Adipose tissue (tissue), 3 donors: ENCODE results near the gene DLGAP1. TPM values are rescaled to one million over a fixed set of nuclear protein-coding genes. Genes with fewer than 3 reads are reported as not detected.
"Not testable (repeated sequence)": the region's sequence is repeated elsewhere in the genome, so short reads cannot be mapped to it uniquely, and the experiment has no call there.

Source experiments
- H3K27ac ChIP-seq: one replicate; pipeline ENCODE4 v1.5.1; 2013; ENCODE audit warnings: low read depth, low read length
- WGBS, 3 donors: extraction: QIAGEN DNeasy Blood & Tissue Kit; methylation state at CpG; one replicate each; pipeline ENCODE4 v1.1.7; 2013; 5-methylcytosine and 5-hydroxymethylcytosine counted together
- polyA plus RNA-seq, 3 donors: library from polyadenylated mRNA; stranded (reverse); fragments of 200-250 nt; gene quantifications; one replicate each; pipeline ENCODE4 v1.2.3, GENCODE V29; 2013
- donor health status: healthy with polysubstance abuse.
- donor health status: Bipolar disorder and iron deficiency.
- donor health status: healthy.

The DLGAP1 gene
- polyA plus RNA-seq, 3 donors: 0.06 to 0.22 (median 0.09) TPM

DNA sequence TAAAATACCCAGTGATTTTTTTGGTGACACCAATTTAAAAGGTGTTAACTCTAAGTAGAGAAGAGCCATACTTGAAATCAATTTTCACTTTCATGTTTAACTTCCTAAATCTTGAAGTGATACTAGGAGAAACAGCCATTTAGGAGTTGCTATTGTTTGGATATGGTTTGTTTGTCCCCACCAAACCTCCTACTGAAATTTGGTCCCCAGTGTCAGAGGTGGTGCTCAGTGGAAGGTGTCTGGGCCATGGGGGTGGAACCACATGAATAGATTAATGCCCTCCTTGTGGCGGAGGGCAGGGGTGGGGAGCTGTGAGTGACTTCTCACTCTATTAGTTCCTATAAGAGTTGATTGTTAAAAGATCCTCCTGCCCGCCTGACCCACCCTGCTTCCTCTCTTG, 377.9 kb downstream of the DLGAP1 start:
- 44 to 84% (median 46%) methylated on average over 2 of the region's 2 CpGs for WGBS, 3 donors
- no peak overlapping the region for H3K27ac ChIP-seq

DNA sequence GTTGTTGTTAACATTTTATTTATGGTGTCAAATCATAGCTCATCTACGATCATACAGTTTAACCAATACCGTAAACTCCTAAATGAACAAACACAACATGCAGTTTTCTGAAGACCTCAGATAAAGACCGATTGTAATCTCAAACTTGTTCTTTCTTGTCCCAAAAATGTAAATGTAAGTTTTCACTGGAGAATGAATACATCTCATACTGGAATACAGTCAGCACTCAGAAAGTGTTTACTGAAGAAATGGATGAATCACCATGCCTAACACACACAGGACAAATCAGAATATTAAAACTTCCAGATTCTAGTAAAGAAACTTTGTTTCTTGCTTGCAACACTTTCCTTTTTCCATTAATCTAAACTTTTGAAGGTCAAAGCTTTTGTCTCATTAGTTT, 380.5 kb downstream of the DLGAP1 start:
- H3K27ac ChIP-seq: no peak overlapping the region
- 59 to 88% (median 87%) methylated on average over 3 of the region's 3 CpGs for WGBS, 3 donors

DNA sequence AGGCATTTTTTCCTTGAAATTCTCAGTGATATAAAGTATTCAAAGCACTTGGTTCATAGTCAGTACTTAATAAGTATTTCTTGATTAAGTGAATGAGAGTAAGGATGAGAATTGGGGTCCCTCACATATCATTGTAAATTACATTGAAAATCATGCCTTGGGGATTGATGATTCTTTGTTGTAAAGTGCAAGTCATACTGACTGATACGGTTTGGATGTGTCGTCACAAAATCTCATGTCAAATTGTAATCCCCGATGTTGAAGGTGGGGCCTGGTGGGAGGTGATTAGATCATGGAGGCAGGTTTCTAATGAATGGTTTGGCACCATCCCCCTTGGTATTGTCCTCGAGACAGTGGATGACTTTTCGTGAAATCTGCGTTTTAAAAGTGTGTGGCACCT, 385.9 kb downstream of the DLGAP1 start:
- 72 to 74% (median 72%) methylated on average over 6 of the region's 6 CpGs for WGBS, 3 donors
- H3K27ac ChIP-seq: no peak overlapping the region

DNA sequence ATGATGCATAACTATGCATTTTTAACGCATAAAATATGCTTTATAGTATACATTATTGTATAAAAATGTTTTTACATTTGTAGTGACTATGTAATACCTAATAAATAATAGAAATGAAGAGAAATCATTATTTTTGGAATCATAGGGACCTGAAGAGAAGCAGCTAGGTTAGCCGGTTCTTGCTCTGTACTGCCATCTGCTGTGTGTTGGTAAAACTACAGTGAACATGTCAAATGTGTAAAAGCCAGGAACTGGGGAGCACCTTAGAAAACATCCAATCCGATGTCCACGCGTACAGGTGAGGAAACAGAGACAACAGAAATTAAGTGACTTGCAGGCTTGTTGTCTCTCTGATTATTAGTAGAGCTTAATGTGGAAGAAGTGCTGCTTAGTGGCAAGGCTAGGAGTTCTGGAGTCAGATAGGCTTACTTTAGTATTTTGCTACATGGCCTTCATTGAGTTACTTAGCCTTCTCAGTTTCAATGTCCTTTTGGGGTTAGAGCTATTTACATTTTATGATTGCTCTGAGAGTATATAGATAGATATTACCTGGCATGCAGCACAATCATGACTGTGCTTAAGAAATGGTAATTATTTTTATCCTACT, 386.5 kb downstream of the DLGAP1 start:
- H3K27ac ChIP-seq: no peak overlapping the region
- WGBS, 3 donors: 13 to 15% (median 15%) methylated on average over 5 of the region's 5 CpGs

DNA sequence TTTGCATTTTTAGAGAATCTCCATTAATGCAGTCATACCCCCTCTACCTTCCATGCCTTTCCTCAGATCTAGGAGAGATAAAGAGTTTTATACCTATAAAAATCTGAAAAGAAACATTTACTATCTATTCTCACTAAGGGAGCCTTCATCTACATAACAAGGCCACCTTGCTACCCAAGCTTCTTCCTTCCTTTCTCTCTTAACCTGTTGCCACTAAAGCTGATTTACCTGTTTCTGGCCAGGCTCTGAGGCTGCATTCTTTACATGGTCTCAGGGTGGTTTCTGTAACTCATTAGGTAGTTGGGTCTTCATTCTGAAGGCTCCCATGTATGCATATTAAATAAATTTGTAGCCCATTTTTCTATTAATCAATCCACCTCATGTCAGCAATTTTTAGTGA, 391.6 kb downstream of the DLGAP1 start:
- H3K27ac ChIP-seq: no peak overlapping the region

DNA sequence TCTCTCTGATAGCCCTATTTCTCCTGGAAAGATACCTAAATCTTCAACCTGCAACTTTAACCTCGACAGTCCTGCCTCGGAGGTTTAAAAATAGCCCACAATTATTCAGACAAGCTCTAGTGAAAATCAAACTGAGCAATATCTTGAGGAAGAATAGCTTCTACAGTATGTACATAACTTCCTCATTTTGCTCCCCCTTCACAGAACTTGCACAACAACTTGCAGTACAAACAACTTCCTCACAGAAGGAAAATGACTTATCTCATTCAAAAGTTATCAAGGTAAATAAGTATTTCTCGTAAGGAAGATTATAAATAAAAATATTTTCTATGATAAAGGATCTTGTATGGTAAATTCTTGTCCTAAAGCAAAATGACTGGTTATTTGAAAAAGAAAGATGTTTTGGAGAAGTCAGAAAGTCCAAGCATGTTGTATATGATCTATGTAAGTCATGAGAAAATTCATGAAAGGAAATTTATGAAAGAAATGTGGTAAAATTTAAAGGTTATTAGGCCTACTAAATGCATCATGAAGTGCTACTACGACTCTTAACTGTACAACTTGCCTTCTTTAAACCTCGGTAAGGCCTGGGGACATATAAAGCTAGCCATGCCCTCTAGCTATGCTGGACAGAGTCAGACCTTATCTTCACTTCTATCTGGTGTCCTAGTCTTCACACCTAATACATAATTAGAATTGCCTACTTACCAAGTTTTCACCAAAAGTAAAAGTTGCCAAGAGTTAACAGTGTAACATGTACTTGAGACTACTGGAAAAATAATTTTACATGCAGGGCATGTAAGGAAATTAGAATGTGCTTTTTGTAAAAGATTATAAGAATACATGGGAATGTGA, 394.5 kb downstream of the DLGAP1 start:
- 60 to 65% (median 61%) methylated on average over 5 of the region's 5 CpGs for WGBS, 3 donors
- no peak overlapping the region for H3K27ac ChIP-seq

DNA sequence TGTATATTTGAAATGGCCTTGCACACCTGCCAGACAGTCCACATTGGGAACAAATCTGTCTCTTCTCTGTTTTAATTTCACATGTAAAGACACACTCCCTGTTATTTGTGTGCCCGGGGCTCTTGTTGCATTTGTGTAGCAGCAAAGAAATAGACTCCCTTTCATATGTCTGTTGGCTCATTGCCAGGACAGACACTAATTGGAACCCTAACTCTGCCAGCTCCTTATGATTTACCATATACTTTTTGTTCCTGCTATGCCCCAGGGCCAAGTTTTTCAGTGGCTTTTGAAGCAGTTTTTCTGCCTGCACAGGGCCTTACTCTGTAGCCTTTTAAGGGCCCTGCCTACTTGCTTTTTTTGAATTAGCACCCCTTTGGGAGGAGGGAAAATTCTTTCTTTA, 396.9 kb downstream of the DLGAP1 start:
- no peak overlapping the region for H3K27ac ChIP-seq
- 74 to 76% (median 74%) methylated on average over 1 of the region's 1 CpG for WGBS, 3 donors

DNA sequence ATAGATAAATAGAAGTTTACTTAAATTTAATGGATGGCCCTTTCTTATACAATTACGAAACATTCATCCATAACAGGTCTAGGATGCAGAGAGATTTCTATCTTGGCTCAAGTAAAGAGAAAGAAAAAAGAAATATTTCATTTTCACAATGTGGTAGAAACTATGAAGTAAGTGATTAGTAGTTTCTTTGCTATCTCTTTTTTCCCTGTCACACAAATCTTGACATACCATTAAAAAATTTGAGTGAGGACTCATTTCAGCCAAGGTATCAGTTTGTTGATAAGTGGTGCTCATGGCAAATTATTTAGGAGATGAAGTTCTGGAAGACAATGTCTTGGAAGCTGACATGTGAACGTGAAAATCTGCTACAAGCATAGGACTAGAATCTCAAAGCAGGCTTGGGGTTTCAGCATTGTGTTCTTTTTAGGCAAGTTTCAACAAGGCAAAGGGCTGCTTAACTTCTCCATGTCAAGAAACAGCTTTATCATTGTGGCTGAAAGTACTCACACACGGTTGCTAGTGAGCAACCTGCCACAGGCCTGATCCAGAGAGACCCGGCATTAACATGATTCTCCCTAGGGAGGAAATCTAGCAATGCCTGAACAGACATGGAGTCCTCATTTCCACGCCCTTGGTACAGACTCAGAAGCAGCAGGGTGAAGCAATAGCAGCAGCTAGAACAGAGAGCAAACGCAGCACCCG, 414.6 kb downstream of the DLGAP1 start:
- WGBS, 3 donors: 73 to 75% (median 74%) methylated on average over 7 of the region's 7 CpGs
- H3K27ac ChIP-seq: no peak overlapping the region

DNA sequence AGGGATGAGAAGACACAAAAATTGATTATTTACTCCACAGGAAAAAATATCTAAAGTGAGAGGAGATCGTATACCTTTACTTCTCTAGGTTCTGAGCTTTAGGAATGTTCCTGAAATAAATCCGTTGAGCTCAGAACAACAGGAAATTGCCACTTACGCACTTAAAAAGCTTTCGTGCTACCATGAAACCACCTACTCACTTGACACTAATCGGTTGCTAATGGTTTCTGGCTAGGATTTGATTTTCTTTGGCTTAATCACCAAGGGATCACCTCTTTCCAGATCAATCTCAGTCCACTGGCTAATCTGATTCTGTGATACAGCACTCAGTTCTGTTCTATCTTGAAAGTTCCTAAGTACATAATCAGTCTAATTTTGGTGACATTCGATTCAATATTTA, 419.6 kb downstream of the DLGAP1 start:
- H3K27ac ChIP-seq: no peak overlapping the region
- WGBS, 3 donors: 26 to 54% (median 27%) methylated on average over 6 of the region's 6 CpGs

DNA sequence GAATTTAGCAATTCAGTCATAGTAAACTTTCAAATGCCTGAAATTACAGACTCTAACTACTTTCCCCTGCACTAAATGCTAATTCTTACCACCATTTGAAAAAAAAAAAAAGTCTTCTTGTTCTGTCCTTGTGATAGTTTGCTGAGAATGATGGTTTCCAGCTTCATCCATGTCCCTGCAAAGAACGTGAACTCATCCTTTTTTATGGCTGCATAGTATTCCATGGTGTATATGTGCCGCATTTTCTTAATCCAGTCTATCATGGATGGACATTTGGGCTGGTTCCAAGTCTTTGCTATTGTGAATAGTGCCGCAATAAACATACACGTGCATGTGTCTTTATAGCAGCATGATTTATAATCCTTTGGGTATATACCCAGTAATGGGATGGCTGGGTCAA, 420.3 kb downstream of the DLGAP1 start:
- 90 to 94% (median 92%) methylated on average over 4 of the region's 4 CpGs for WGBS, 3 donors

DNA sequence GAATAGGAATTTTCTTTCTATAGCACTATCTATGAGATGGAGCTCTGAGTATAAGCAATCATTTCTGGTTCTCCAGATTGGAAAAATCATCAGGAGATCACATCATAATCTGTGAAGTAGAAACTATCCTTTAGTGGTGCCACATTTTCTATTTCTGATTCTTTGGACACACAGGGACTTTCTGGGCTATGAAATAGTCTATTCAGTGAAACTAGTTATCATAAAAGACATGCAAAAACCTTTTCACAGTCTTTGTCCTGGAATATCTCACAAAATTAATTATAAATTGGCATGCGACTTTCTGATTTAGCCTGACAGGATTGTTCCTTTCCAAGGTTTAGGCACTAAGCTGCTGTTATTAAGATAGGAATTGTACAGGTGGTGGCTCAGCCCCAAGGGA, 428.6 kb downstream of the DLGAP1 start:
- 66 to 95% (median 81%) methylated on average over 1 of the region's 1 CpG for whole genome bisulfite sequencing, 3 donors
- no peak overlapping the region for H3K27ac ChIP-seq

More for the DNA sequence above, 420.3 kb downstream of the DLGAP1 start:
- H3K27ac ChIP-seq: not testable (repeated sequence)

DNA sequence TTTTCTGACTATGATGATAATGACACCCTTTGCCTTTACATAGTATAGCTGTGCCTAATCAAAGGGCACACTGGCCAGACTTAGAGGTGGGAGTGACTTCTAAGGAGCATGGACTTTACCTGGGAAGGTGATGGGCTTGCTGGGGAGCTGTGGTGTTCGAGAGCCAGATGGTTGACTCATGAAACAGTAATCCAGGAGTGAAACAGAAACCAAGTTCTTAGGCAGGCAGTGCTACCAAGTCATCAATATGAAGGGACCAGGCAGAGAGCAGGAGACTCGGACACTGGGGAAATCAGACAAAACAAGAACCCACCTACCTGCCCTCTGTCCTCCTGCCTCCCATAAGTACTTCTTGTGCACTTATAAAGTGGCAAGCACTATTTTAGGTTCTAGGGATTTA, 430.4 kb downstream of the DLGAP1 start:
- WGBS, 3 donors: 75 to 82% (median 80%) methylated on average over 2 of the region's 2 CpGs
- H3K27ac ChIP-seq: no peak overlapping the region

DNA sequence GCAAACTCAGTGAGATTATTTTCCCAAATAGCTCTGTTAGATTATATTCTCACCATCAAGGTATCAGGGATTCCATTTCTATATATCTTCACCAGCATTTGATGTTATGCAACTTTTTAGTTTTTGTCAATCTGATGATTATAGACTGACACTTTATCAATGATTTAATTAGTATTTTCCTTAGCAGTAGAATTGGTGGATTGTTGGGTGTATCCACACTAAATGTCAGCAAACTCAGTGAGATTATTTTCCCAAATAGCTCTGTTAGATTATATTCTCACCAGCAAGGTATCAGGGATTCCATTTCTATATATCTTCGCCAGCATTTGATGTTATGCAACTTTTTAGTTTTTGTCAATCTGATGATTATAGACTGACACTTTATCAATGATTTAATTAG, 432.4 kb downstream of the DLGAP1 start:
- H3K27ac ChIP-seq: not testable (repeated sequence)
- 71 to 90% (median 72%) methylated on average over 1 of the region's 1 CpG for WGBS, 3 donors

DNA sequence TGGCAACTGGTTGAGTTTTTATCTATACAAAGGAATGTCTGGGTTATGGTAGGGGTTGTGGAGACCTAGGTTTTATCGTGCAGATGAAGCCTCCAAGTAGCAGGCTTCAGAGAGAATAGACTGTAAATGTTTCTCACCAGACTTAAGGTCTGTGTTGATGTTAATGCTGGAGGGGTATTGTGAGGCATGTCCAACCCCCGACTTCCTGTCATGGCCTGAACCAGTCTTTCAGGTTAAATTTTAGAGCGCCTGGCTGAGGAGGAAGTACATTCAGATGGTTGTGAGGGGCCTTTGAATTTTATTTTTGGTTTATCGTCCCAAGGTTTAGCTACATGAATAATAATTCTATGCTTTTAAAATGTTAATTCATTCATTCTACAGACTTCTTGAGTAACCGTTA, 435.1 kb downstream of the DLGAP1 start:
- WGBS, 3 donors: 59 to 66% (median 62%) methylated on average over 5 of the region's 5 CpGs
- H3K27ac ChIP-seq: no peak overlapping the region

DNA sequence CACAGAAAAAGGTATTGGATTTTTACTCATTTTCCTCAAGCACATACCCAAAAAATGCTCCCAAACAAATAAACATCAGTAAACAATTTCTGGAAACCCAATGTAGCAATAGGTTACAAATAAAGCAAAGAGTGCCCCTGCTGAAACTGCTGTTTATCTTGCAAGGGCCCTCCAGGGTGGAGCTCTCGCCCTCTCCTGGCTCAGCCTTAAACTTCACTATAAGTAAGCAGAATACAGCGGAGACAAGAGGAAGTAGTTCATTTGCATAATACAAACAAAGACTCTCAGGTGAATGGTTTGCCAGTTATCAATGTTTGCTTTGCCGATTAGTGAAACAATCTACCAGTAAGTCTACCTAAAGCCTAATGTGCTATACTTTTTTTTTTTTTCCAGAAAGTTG, 437.6 kb downstream of the DLGAP1 start:
- 24 to 47% (median 47%) methylated on average over 3 of the region's 3 CpGs for WGBS, 3 donors
- no peak overlapping the region for H3K27ac ChIP-seq

DNA sequence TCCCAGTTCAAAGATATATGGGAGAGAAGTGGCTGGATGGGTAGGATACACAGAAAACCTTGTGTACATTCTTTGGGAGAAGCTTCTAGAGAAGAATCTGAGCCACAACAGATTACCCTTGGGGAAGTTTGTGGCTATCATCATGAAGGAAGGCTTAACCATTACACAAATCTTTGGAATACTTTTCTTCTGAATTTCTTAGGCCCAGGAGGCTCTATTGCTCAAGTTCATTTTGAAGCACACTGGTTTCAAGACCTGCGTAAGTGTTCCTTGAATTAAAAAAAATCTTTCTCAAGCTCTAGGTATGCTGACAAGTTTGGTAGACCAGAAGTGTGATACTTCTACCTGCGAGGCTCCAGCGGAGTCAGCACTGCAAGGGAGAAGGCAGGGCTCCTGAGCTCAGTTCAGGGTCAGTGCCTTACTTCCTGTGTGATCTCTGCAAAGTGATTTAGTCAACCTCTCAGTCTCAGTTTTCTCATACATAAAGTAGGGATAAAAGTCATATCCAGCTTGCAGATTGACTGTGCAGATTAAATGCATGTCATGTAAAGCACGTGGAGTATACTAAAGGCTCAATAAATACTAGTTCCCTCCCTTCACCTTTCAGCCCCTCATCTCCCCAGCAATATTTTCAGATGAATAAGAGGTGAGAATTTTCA, 438.6 kb downstream of the DLGAP1 start:
- 91 to 93% (median 92%) methylated on average over 4 of the region's 4 CpGs for WGBS, 3 donors
- H3K27ac ChIP-seq: no peak overlapping the region

DNA sequence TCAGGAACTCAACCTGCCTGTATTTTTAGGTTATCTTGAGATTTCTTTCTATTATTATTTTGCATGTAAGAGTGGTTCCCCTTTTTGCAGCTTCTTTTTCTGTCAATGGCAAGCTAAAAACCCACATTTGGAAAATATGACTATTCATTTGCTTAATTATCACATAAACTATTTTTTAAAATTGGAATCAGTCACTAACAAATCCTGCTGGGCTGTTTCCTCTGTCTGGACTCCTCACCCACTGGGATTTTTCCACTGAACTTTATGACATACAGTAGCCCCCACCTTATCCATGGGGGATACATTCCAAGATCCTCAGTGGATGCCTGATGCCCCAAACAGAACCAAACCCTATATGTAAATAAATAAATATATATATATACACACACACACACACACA, 447.3 kb downstream of the DLGAP1 start:
- H3K27ac ChIP-seq: no peak overlapping the region

DNA sequence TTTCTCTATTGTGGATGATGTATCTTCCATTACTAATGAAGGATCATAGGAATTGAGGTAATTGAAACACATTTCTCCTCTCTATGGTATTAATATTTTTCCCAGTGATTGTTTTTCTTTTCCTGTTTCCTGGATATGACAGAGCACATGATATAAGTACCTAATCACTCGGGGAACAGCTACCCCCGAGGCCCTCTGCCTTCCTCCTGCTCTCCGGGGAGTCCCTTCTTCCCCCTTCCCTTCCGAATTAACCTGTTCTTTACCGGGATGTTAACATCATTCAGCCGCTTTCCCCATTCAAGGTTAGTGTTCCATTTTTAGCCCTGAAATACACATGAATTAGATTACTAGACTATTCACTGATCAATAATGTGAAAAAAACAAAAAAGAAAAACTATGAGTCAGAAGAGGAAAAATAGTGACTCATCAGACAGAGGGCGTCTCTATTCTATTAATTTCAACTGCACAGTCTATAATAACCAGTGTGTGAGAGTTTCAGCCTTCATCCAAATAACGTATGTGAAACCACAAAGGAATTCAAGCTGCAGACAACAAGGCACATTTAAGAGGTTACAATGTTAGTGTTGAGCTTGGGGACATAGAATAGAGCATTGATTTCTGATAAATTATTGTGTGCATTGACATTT, 450.8 kb downstream of the DLGAP1 start:
- 23 to 39% (median 36%) methylated on average over 8 of the region's 8 CpGs for WGBS, 3 donors

More for the DNA sequence above, 450.8 kb downstream of the DLGAP1 start:
- no peak overlapping the region for H3K27ac ChIP-seq
